Aorta (tissue), 5 donors: Measurements from ENCODE around the gene MMEL1. TPM values are rescaled to one million over a fixed set of nuclear protein-coding genes. Genes with fewer than 3 reads are reported as not detected.
A peak's percentile ranks its signal among the peaks of the same experiment; 100 is the strongest.

ENCODE experiments used
- ATAC-seq: fragments of 200-7000 bp; cut with Tn5 transposase; one replicate; pipeline ENCODE4 v1.9.1; 2022; ENCODE audit warnings: moderate library complexity; ENCODE audit not compliant: low FRiP score
- DNase-seq, 2 donors: peaks; one replicate each; pipeline ENCODE4 v3.0.0-alpha.2; 2020
- H3K27ac ChIP-seq, 2 donors: one replicate each; pipeline ENCODE4 v1.5.1; 2013; ENCODE audit warnings: low read length in 2 of 2, mild to moderate bottlenecking in 2 of 2, moderate library complexity in 2 of 2, control low read depth in 1 of 2, inconsistent platforms in 1 of 2, low read depth in 1 of 2
- H3K27me3 ChIP-seq, 2 donors: one replicate each; pipeline ENCODE4 v1.6.1; 2013; ENCODE audit warnings: control low read depth in 1 of 2, low read length in 1 of 2, mild to moderate bottlenecking in 1 of 2, moderate library complexity in 1 of 2; ENCODE audit not compliant: insufficient read depth in 2 of 2, control insufficient read depth in 1 of 2
- H3K36me3 ChIP-seq, 2 donors: one replicate each; pipeline ENCODE4 v1.6.1; 2013; ENCODE audit warnings: control low read depth in 1 of 2, low read length in 1 of 2, mild to moderate bottlenecking in 1 of 2; ENCODE audit not compliant: insufficient read depth in 2 of 2, control insufficient read depth in 1 of 2
- H3K4me1 ChIP-seq, 2 donors: one replicate each; pipeline ENCODE4 v1.6.1; 2013; ENCODE audit warnings: low read length in 2 of 2, control low read depth in 1 of 2, mild to moderate bottlenecking in 1 of 2, moderate library complexity in 1 of 2; ENCODE audit not compliant: insufficient read depth in 2 of 2, control insufficient read depth in 1 of 2
- H3K4me3 ChIP-seq, 2 donors: one replicate each; pipeline ENCODE4 v1.5.1; 2013; ENCODE audit warnings: low read length in 2 of 2, control low read depth in 1 of 2, mild to moderate bottlenecking in 1 of 2
- H3K9me3 ChIP-seq: one replicate; pipeline ENCODE4 v1.6.1; 2013; ENCODE audit warnings: mild to moderate bottlenecking, low read length; ENCODE audit not compliant: control insufficient read depth
- WGBS, 2 donors: extraction: QIAGEN DNeasy Blood & Tissue Kit; methylation state at CpG; one replicate each; pipeline ENCODE4 v1.1.7; 2013; 5-methylcytosine and 5-hydroxymethylcytosine counted together
- intact Hi-C, 2 donors: fragments of 100-400 bp; cut with DNase I; formaldehyde crosslinking; loops; one replicate each; pipeline versions ENCODE4 v1.14.2 to v1.15.0; 2022
- polyA plus RNA-seq, 2 donors: library from polyadenylated mRNA; stranded (reverse); fragments of 200-250 nt; gene quantifications; one replicate each; pipeline ENCODE4 v1.2.3, GENCODE V29; 2013
- total RNA-seq, 2 donors: library from RNA; stranded (reverse); fragmentation: NEBNext Ultra II Directional; extraction: Animal tissue kit (Norgen Biotek cat#: 25700); gene quantifications; one replicate each; pipeline ENCODE4 v1.2.1, GENCODE V29; 2021
- donor health status: healthy with polysubstance abuse.
- donor health status: Bipolar disorder and iron deficiency.
- donor health status: DM: no; HTN: no; CAD: no.
- donor health status: DM: no; HTN: no; CAD: no.
- donor health status: DM: yes; HTN: yes; CAD: no.

The MMEL1 gene
- total and polyA plus RNA-seq, 4 donors, result 0.63 to 2.4 (median 1.4) TPM

GRCh38 chr1:2548068-2548589 is 84.7 kb downstream of the MMEL1 start:
- Histone ChIP-seq H3K9me3 (no peaks in the 10 kb centered on the region), H3K27ac (peak overlapping the region; percentile 6 to 79), H3K4me3 (no peak overlapping the region), H3K27me3 (no peaks in the 10 kb centered on the region), H3K4me1 (no peaks in the 10 kb centered on the region), H3K36me3 (no peaks in the 10 kb centered on the region)
- 6 to 9% methylated on average over 17 of the region's 17 CpGs for WGBS, 2 donors
- intact Hi-C loops, result loop anchor here (1.0 to 10.0 kb wide), 4 partner anchors 97 to 353 kb away; partner anchors contain the start of gene FAAP20 (in 1 of the 2)
- ATAC-seq, result peak; percentile 78
- DNase-seq, result peak; percentile 89 to 92

GRCh38 chr1:2547210-2548067 is 85.4 kb downstream of the MMEL1 start:
- no peaks in the 10 kb centered on the region for H3K4me1 ChIP-seq
- no peak for DNase-seq
- H3K4me3 ChIP-seq, result no peak overlapping the region
- ATAC-seq, result no peak
- H3K27me3 ChIP-seq, result no peaks in the 10 kb centered on the region
- intact Hi-C loops, result loop anchor here (1.0 to 10.0 kb wide), 4 partner anchors 97 to 353 kb away; partner anchors contain the start of gene FAAP20 (in 1 of the 2)
- no peak overlapping the region for H3K27ac ChIP-seq
- H3K9me3 ChIP-seq, result no peaks in the 10 kb centered on the region
- WGBS, 2 donors, result 30 to 32% methylated on average over 27 of the region's 27 CpGs
- H3K36me3 ChIP-seq, result no peaks in the 10 kb centered on the region

GRCh38 chr1:2546515-2547209 is 86.2 kb downstream of the MMEL1 start:
- no peaks in the 10 kb centered on the region for H3K36me3 ChIP-seq
- DNase-seq (peak; percentile 90 to 93), ATAC-seq (peak; percentile 80)
- peak overlapping the region; percentile 3 to 43 for H3K4me3 ChIP-seq
- intact Hi-C loops, result loop anchor here in 1 of 2 donors (1.0 to 10.0 kb wide), 3 partner anchors 40 to 352 kb away; partner anchors contain the start of genes FAAP20 and PRXL2B
- no peak overlapping the region for H3K27ac ChIP-seq
- no peaks in the 10 kb centered on the region for H3K4me1 ChIP-seq
- H3K27me3 ChIP-seq, result no peaks in the 10 kb centered on the region
- 2% methylated on average over 37 to 52 of the region's 52 CpGs for WGBS, 2 donors
- no peaks in the 10 kb centered on the region for H3K9me3 ChIP-seq

GRCh38 chr1:2545754-2546514 is 86.9 kb downstream of the MMEL1 start:
- Histone ChIP-seq H3K4me3 (peak overlapping the region in 1 of 2 donors; percentile 43), H3K4me1 (no peaks in the 10 kb centered on the region), H3K36me3 (no peaks in the 10 kb centered on the region), H3K27me3 (no peaks in the 10 kb centered on the region), H3K27ac (no peak overlapping the region), H3K9me3 (no peaks in the 10 kb centered on the region)
- ATAC-seq (peak; percentile 77), DNase-seq (peak; percentile 93 to 94)
- intact Hi-C loops, result loop anchor here in 1 of 2 donors (1.0 to 10.0 kb wide), 3 partner anchors 40 to 351 kb away; partner anchors contain the start of genes FAAP20 and PRXL2B
- WGBS, 2 donors, result 8 to 9% methylated on average over 29 to 43 of the region's 43 CpGs

- no peak overlapping the region for H3K4me3 ChIP-seq
- no peaks in the 10 kb centered on the region for H3K9me3 ChIP-seq
- H3K27ac ChIP-seq, result no peak overlapping the region
- no peaks in the 10 kb centered on the region for H3K27me3 ChIP-seq
- no peak for DNase-seq
- no peak for ATAC-seq
- no peaks in the 10 kb centered on the region for H3K36me3 ChIP-seq
- intact Hi-C loops, result loop anchor here in 1 of 2 donors (10.0 kb wide), 2 partner anchors 100 to 350 kb away; partner anchors contain the start of gene FAAP20
- 61 to 66% methylated on average over 16 to 19 of the region's 19 CpGs for WGBS, 2 donors
- H3K4me1 ChIP-seq, result no peaks in the 10 kb centered on the region
These were observed 87.8 kb downstream of the MMEL1 start for GRCh38 chr1:2544875-2545640.

GRCh38 chr1:2544093-2544874 is 88.5 kb downstream of the MMEL1 start:
- no peaks in the 10 kb centered on the region for H3K27me3 ChIP-seq
- DNase-seq, result no peak

GRCh38 chr1:2543543-2544092 is 89.2 kb downstream of the MMEL1 start:
- Histone ChIP-seq H3K4me1 (no peaks in the 10 kb centered on the region), H3K36me3 (no peaks in the 10 kb centered on the region), H3K9me3 (no peaks in the 10 kb centered on the region), H3K4me3 (no peak overlapping the region), H3K27ac (no peak overlapping the region), H3K27me3 (no peaks in the 10 kb centered on the region)
- intact Hi-C loops, result loop anchor here in 1 of 2 donors (1.0 to 10.0 kb wide), 3 partner anchors 15 to 349 kb away; partner anchors contain the start of gene FAAP20
- DNase-seq (no peak), ATAC-seq (no peak)
- 22 to 29% methylated on average over 25 to 26 of the region's 26 CpGs for WGBS, 2 donors

More at GRCh38 chr1:2544093-2544874, 88.5 kb downstream of the MMEL1 start:
- no peak for ATAC-seq
- Histone ChIP-seq H3K4me1 (no peaks in the 10 kb centered on the region), H3K36me3 (no peaks in the 10 kb centered on the region), H3K9me3 (no peaks in the 10 kb centered on the region), H3K4me3 (no peak overlapping the region), H3K27ac (no peak overlapping the region)
- WGBS, 2 donors, result 61 to 65% methylated on average over 26 of the region's 26 CpGs
- intact Hi-C loops, result loop anchor here in 1 of 2 donors (10.0 kb wide), 2 partner anchors 101 to 349 kb away; partner anchors contain the start of gene FAAP20
